Gastrocnemius medialis (tissue), 4 donors: ENCODE measurements around the gene MYT1.

Source experiments
- POLR2A ChIP-seq, 2 donors: fragments of 450-650 bp; IDR thresholded peaks; one replicate each; pipeline ENCODE4 v1.6.1; 2017; ENCODE audit warnings: antibody characterized with exemption in 2 of 2, mild to moderate bottlenecking in 2 of 2, moderate library complexity in 2 of 2
- TF ChIP-seq, protein P1 (sequence below), 5 experiments: fragments of 450-650 bp in 3 of 5; fragments of 200-600 bp in 2 of 5; sonication (generic) in 2 of 5; IDR thresholded peaks in 4 of 5; conservative IDR thresholded peaks in 1 of 5; 1 replicate in 4 of 5; 2 replicates in 1 of 5; pipeline ENCODE4 v1.5.1; 2016 to 2019; ENCODE audit warnings: antibody characterized with exemption in 5 of 5, mild to moderate bottlenecking in 3 of 5, moderate library complexity in 3 of 5

DNA sequence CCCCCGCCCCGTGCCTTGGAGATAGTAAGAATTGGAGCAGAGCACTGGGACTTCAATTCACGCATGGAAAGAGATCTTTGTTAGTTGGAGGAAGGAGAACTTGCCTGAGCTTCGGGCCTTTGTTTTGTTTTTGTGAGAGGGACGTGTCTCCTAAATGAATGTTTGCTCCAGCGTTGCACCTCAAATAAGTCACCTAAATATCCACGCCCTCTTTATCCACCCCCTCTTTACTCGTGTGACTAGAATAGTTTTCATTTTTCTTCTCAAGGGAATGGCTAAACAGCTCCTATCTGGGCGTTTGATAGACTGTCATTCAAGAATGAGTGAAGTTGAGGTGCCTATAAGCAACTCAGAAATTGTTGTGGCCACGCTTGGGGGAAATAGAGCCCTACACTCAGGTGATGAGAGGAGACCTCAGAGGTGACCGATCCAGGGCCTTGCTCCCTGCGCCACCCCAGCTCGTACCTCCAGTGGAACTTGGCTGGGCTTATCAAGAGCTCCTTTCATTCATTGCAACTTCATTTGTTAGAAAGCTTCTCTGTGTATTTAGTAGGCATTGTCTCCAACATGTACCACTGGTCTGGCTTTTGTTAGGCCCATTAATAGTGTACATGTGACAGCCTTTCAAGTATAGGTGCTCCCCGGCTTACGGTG lies 92.2 kb downstream of the MYT1 start:
- TF ChIP-seq POLR2A (IDR thresholded peaks at IDR 0.05): no peak
- TF ChIP-seq, protein P1, sequence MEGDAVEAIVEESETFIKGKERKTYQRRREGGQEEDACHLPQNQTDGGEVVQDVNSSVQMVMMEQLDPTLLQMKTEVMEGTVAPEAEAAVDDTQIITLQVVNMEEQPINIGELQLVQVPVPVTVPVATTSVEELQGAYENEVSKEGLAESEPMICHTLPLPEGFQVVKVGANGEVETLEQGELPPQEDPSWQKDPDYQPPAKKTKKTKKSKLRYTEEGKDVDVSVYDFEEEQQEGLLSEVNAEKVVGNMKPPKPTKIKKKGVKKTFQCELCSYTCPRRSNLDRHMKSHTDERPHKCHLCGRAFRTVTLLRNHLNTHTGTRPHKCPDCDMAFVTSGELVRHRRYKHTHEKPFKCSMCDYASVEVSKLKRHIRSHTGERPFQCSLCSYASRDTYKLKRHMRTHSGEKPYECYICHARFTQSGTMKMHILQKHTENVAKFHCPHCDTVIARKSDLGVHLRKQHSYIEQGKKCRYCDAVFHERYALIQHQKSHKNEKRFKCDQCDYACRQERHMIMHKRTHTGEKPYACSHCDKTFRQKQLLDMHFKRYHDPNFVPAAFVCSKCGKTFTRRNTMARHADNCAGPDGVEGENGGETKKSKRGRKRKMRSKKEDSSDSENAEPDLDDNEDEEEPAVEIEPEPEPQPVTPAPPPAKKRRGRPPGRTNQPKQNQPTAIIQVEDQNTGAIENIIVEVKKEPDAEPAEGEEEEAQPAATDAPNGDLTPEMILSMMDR (IDR thresholded peaks at IDR 0.05 in 4 of 5, conservative IDR thresholded peaks at IDR 0.05 in 1 of 5): no peak
